KG1 (cell line): ENCODE data around the gene PRDM15.

Experiments
- DNase-seq: peaks from one replicate; lab custom pipeline; 2025; lab: John Stamatoyannopoulos, UW

The PRDM15 gene

GRCh38 chr21:41879190-41879998 lies at the start of gene PRDM15:
PRDM15 (minus strand) TSS chr21:41879344; CDS start chr21:41860363, 18,981 bp downstream.
- peak; percentile 69 for DNase-seq

- DNase-seq, result no peak
Observed at GRCh38 chr21:41928621-41929220, 49.6 kb upstream of the PRDM15 start.

GRCh38 chr21:41927727-41928409 lies 48.7 kb upstream of the PRDM15 start:
- peak; percentile 19 for DNase-seq

- no peak for DNase-seq
Observed at GRCh38 chr21:41926807-41927171, 47.6 kb upstream of the PRDM15 start.

GRCh38 chr21:41926117-41926806 lies 47.1 kb upstream of the PRDM15 start:
- DNase-seq, result no peak

- DNase-seq, result no peak
Observed at GRCh38 chr21:41925767-41926116, 46.6 kb upstream of the PRDM15 start.

GRCh38 chr21:41924368-41924754 lies 45.2 kb upstream of the PRDM15 start:
- DNase-seq, result no peak

GRCh38 chr21:41923631-41924367 lies 44.7 kb upstream of the PRDM15 start:
- peak; percentile 47 for DNase-seq

GRCh38 chr21:41923186-41923585 lies 44.0 kb upstream of the PRDM15 start:
- DNase-seq, result no peak

GRCh38 chr21:41921021-41921420 lies 41.9 kb upstream of the PRDM15 start:
- DNase-seq, result peak; percentile 17

GRCh38 chr21:41920476-41920875 lies 41.3 kb upstream of the PRDM15 start:
- DNase-seq, result no peak

GRCh38 chr21:41919666-41920398 lies 40.7 kb upstream of the PRDM15 start:
- DNase-seq, result no peak

GRCh38 chr21:41918561-41919358 lies 39.6 kb upstream of the PRDM15 start:
- no peak for DNase-seq

GRCh38 chr21:41917531-41917930 lies 38.4 kb upstream of the PRDM15 start:
- DNase-seq, result no peak

GRCh38 chr21:41916888-41917433 lies 37.8 kb upstream of the PRDM15 start:
- no peak for DNase-seq

- DNase-seq, result no peak
Observed at GRCh38 chr21:41914965-41915364, 35.8 kb upstream of the PRDM15 start.

- DNase-seq, result no peak
Observed at GRCh38 chr21:41914358-41914757, 35.2 kb upstream of the PRDM15 start.

GRCh38 chr21:41913230-41913629 lies 34.1 kb upstream of the PRDM15 start:
- DNase-seq, result no peak

- no peak for DNase-seq
Observed at GRCh38 chr21:41908829-41909228, 29.7 kb upstream of the PRDM15 start.
